ENCODE results near the gene NDOR1. TPM values are rescaled to one million over a fixed set of nuclear protein-coding genes. Genes with fewer than 3 reads are reported as not detected.
A peak's percentile ranks its signal among the peaks of the same experiment; 100 is the strongest.

NDOR1 gene
- polyA plus RNA-seq, 2 of the 4 experiments (the other 2 are of a cell fraction): 5.6 to 19.5 TPM

- no peak overlapping the region for H3K27ac ChIP-seq
- TF ChIP-seq TFCP2L1 (CRISPR knock-in tag; IDR thresholded peaks at IDR 0.05) (no peak), HOXB13 (CRISPR knock-in tag; IDR thresholded peaks at IDR 0.05; ENCODE audit: low read depth) (no peak), ZFP36 (IDR thresholded peaks at IDR 0.05; ENCODE audit: borderline replicate concordance, partially characterized antibody) (no peak), EHF (CRISPR knock-in tag; IDR thresholded peaks at IDR 0.05) (no peak), FOSL2 (IDR thresholded peaks at IDR 0.05) (no peak), FOSL2 (CRISPR knock-in tag; IDR thresholded peaks at IDR 0.05) (no peak), ZC3H11A (IDR thresholded peaks at IDR 0.05) (no peak), RCOR1 (IDR thresholded peaks at IDR 0.05; ENCODE audit: low read depth, low read length) (no peak), MAFK (IDR thresholded peaks at IDR 0.05; ENCODE audit: partially characterized antibody) (no peak), NFE2L2 (conservative IDR thresholded peaks at IDR 0.05; ENCODE audit: low read length) (no peak), HDAC2 (IDR thresholded peaks at IDR 0.05) (no peak), KDM5A (IDR thresholded peaks at IDR 0.05) (no peak), RFX5 (IDR thresholded peaks at IDR 0.05) (no peak), ELK1 (IDR thresholded peaks at IDR 0.05; ENCODE audit: low read depth, low read length) (no peak), HOXA7 (CRISPR knock-in tag; IDR thresholded peaks at IDR 0.05) (no peak), NR3C1 (IDR thresholded peaks at IDR 0.05) (no peak), TP53 (CRISPR knock-in tag; IDR thresholded peaks at IDR 0.05) (no peak)
- TF ChIP-seq, protein P1, sequence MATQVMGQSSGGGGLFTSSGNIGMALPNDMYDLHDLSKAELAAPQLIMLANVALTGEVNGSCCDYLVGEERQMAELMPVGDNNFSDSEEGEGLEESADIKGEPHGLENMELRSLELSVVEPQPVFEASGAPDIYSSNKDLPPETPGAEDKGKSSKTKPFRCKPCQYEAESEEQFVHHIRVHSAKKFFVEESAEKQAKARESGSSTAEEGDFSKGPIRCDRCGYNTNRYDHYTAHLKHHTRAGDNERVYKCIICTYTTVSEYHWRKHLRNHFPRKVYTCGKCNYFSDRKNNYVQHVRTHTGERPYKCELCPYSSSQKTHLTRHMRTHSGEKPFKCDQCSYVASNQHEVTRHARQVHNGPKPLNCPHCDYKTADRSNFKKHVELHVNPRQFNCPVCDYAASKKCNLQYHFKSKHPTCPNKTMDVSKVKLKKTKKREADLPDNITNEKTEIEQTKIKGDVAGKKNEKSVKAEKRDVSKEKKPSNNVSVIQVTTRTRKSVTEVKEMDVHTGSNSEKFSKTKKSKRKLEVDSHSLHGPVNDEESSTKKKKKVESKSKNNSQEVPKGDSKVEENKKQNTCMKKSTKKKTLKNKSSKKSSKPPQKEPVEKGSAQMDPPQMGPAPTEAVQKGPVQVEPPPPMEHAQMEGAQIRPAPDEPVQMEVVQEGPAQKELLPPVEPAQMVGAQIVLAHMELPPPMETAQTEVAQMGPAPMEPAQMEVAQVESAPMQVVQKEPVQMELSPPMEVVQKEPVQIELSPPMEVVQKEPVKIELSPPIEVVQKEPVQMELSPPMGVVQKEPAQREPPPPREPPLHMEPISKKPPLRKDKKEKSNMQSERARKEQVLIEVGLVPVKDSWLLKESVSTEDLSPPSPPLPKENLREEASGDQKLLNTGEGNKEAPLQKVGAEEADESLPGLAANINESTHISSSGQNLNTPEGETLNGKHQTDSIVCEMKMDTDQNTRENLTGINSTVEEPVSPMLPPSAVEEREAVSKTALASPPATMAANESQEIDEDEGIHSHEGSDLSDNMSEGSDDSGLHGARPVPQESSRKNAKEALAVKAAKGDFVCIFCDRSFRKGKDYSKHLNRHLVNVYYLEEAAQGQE (IDR thresholded peaks at IDR 0.05): no peak
- TF ChIP-seq, protein P2, sequence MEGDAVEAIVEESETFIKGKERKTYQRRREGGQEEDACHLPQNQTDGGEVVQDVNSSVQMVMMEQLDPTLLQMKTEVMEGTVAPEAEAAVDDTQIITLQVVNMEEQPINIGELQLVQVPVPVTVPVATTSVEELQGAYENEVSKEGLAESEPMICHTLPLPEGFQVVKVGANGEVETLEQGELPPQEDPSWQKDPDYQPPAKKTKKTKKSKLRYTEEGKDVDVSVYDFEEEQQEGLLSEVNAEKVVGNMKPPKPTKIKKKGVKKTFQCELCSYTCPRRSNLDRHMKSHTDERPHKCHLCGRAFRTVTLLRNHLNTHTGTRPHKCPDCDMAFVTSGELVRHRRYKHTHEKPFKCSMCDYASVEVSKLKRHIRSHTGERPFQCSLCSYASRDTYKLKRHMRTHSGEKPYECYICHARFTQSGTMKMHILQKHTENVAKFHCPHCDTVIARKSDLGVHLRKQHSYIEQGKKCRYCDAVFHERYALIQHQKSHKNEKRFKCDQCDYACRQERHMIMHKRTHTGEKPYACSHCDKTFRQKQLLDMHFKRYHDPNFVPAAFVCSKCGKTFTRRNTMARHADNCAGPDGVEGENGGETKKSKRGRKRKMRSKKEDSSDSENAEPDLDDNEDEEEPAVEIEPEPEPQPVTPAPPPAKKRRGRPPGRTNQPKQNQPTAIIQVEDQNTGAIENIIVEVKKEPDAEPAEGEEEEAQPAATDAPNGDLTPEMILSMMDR (IDR thresholded peaks at IDR 0.05): no peak
- CTCF ChIA-PET: interaction anchor here (1.2 to 11.5 kb wide), 7 partner anchors 20 to 126 kb away, joined by 3 to 156 read pairs (median 5); partner anchors contain the start of genes CYSRT1, LRRC26, RNF208 and RNF224
- no peak for ATAC-seq
- no peak overlapping the region for H3K4me2 ChIP-seq
- no peak for FAIRE-seq
- 93% methylated on average over 11 of the region's 14 CpGs for WGBS (ENCODE audit: missing lambda C conversion rate)
- DNase-seq (ENCODE audit: low read depth in 1 of 2, low spot score in 1 of 2): no peak
- H3K4me1 ChIP-seq: peaks cover 39% of the 10 kb centered on the region
- no peaks in the 10 kb centered on the region for H3K9me3 ChIP-seq
- POLR2A ChIA-PET: no interaction called here
- no peak overlapping the region for H3K4me3 ChIP-seq
Observed at GRCh38 chr9:137193771-137194170, 11.7 kb upstream of the NDOR1 start.

DNA sequence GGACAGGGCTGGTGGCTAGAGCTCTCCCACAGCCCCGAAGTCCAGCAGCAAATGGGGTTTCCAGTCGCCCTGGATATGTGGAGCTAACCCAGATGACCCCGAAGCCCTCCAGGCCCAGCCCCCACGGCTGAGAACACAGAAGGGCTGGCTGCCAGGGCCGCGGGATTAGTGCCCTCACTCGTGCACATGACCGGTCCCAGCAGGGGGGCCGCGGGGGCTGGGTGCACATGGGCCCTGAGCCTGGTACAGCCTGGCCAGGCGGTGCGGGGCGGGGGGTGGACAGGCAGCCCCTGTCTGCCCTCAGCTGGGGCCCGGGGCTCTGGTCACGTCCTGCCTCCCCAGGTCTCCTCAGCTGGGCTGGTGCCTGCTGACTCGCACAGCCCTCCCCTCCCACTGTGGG, 11.1 kb upstream of the NDOR1 start:
- TF ChIP-seq E2F6 (IDR thresholded peaks at IDR 0.05; ENCODE audit: borderline replicate concordance, low read depth): no peak
- TF ChIP-seq MYC (IDR thresholded peaks at IDR 0.05; ENCODE audit: borderline replicate concordance, low read length): no peak
- no peak for TF ChIP-seq RCOR1 (IDR thresholded peaks at IDR 0.05; ENCODE audit: low read depth, low read length)
- TF ChIP-seq, protein P3, sequence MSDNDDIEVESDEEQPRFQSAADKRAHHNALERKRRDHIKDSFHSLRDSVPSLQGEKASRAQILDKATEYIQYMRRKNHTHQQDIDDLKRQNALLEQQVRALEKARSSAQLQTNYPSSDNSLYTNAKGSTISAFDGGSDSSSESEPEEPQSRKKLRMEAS (IDR thresholded peaks at IDR 0.05): no peak
- no peak for TF ChIP-seq RAD21 (conservative IDR thresholded peaks at IDR 0.05 in 1 of 2, IDR thresholded peaks at IDR 0.05 in 1 of 2)
- TF ChIP-seq ZFP36 (IDR thresholded peaks at IDR 0.05; ENCODE audit: borderline replicate concordance, partially characterized antibody): no peak
- Histone ChIP-seq H3K27ac (peak overlapping the region in 1 of 2 experiments; percentile 22; a peak in 1 of 6 replicates), H3K9me3 (no peaks in the 10 kb centered on the region), H3K4me2 (no peak overlapping the region), H3K4me3 (no peak overlapping the region), H3K4me1 (peaks cover 44% of the 10 kb centered on the region)
- FAIRE-seq (no peak), DNase-seq (ENCODE audit: low read depth in 1 of 2, low spot score in 1 of 2) (no peak), ATAC-seq (no peak)
- ChIA-PET POLR2A (no interaction called here), CTCF (interaction anchor here (0.8 to 11.5 kb wide), 10 partner anchors 13 to 159 kb away, joined by 3 to 156 read pairs (median 5); partner anchors contain the start of genes LRRC26, RNF224 and TMEM210)
- 73% methylated on average over 4 of the region's 16 CpGs for WGBS (ENCODE audit: missing lambda C conversion rate)
